B cell (primary cell): ENCODE results near the gene NRP1. TPM values are rescaled to one million over a fixed set of nuclear protein-coding genes. Genes with fewer than 3 reads are reported as not detected.

Experiments used
- ATAC-seq: fragments of 200-7000 bp; cut with Tn5 transposase; one replicate; pipeline ENCODE4 v1.10.0; 2021; ENCODE audit warnings: low read depth, mild to moderate bottlenecking, moderate number of reproducible peaks, moderate library complexity
- CTCF ChIA-PET: fragments of 350-600 bp; sonication (Branson Sonifier 250); formaldehyde crosslinking; loops from one replicate; lab custom pipeline; 2021; ENCODE audit warnings: antibody characterized with exemption, inconsistent platforms; lab: Charles Lee
- POLR2A ChIA-PET: fragments of 350-600 bp; sonication (Branson Sonifier 250); formaldehyde crosslinking; loops from one replicate; lab custom pipeline; 2021; ENCODE audit warnings: antibody characterized with exemption; lab: Charles Lee
- DNase-seq: peaks from one replicate; pipeline ENCODE4 v3.0.0; 2013
- H2AFZ ChIP-seq: 2 replicates; pipeline ENCODE4 v1.6.1; 2012; ENCODE audit warnings: mild to moderate bottlenecking, low read depth, low read length; ENCODE audit not compliant: insufficient read depth, poor library complexity, severe bottlenecking
- H3K27ac ChIP-seq, 2 donors: 1 replicate in 1 of 2; 2 replicates in 1 of 2; pipeline ENCODE4 v1.5.1; 2012 to 2013; ENCODE audit warnings: low read length in 2 of 2, mild to moderate bottlenecking in 2 of 2, moderate library complexity in 1 of 2
- H3K27me3 ChIP-seq, 4 experiments: fragments of 200-600 bp in 1 of 4; sonication (generic) in 1 of 4; replicated peaks in 1 of 4; 1 replicate in 2 of 4; 2 replicates in 2 of 4; pipeline versions ENCODE4 v1.6.1 to v1.7.0; 2013 to 2016; ENCODE audit warnings: low read length in 3 of 4, mild to moderate bottlenecking in 2 of 4, mixed read lengths in 1 of 4, moderate library complexity in 1 of 4; ENCODE audit not compliant: insufficient read depth in 4 of 4, control insufficient read depth in 3 of 4; ENCODE audit errors: control extremely low read depth in 1 of 4
- H3K36me3 ChIP-seq, 2 experiments: replicated peaks in 1 of 2; 1 replicate in 1 of 2; 2 replicates in 1 of 2; pipeline versions ENCODE4 v1.6.1 to v1.7.1; 2013; ENCODE audit warnings: low read length in 1 of 2; ENCODE audit not compliant: insufficient read depth in 2 of 2, control insufficient read depth in 1 of 2; ENCODE audit errors: control extremely low read depth in 1 of 2, extremely low read depth in 1 of 2
- H3K4me1 ChIP-seq, 2 donors: fragments of 200-600 bp in 1 of 2; sonication (generic) in 1 of 2; 1 replicate in 1 of 2; 2 replicates in 1 of 2; pipeline versions ENCODE4 v1.5.1 to v1.6.1; 2013 to 2017; ENCODE audit warnings: low read length in 2 of 2; ENCODE audit not compliant: control insufficient read depth in 2 of 2, insufficient read depth in 2 of 2
- H3K4me2 ChIP-seq: replicated peaks from 2 replicates; pipeline ENCODE3; 2012; ENCODE audit warnings: mild to moderate bottlenecking, low read depth, low read length; ENCODE audit not compliant: poor library complexity, severe bottlenecking
- H3K4me3 ChIP-seq, 5 experiments: fragments of 200-600 bp in 1 of 5; sonication (generic) in 1 of 5; 1 replicate in 3 of 5; 2 replicates in 2 of 5; pipeline versions ENCODE4 v1.5.1 to v1.7.0; 2011 to 2016; ENCODE audit warnings: low read length in 4 of 5, mild to moderate bottlenecking in 4 of 5, low read depth in 2 of 5, control low read depth in 1 of 5, moderate library complexity in 1 of 5; ENCODE audit not compliant: insufficient read depth in 1 of 5; ENCODE audit errors: control extremely low read depth in 1 of 5, extremely low read depth in 1 of 5
- H3K79me2 ChIP-seq: fragments of 200-600 bp; sonication (generic); one replicate; pipeline ENCODE4 v1.6.0; 2016; ENCODE audit warnings: low read length; ENCODE audit not compliant: control insufficient read depth, insufficient read depth
- H3K9ac ChIP-seq: fragments of 200-600 bp; sonication (generic); 2 replicates; pipeline ENCODE4 v1.6.1; 2017; ENCODE audit warnings: mild to moderate bottlenecking, low read length, moderate library complexity
- H3K9me3 ChIP-seq, 3 donors: one replicate each; pipeline versions ENCODE4 v1.6.1 to v1.7.1; 2013; ENCODE audit warnings: low read length in 2 of 3; ENCODE audit not compliant: control insufficient read depth in 2 of 3, insufficient read depth in 1 of 3; ENCODE audit errors: control extremely low read depth in 1 of 3
- H4K20me1 ChIP-seq: 2 replicates; pipeline ENCODE4 v1.6.0; 2012; ENCODE audit warnings: mild to moderate bottlenecking, low read length; ENCODE audit not compliant: insufficient read depth, control insufficient read depth, poor library complexity, severe bottlenecking
- H3K27ac Mint-ChIP-seq: one replicate; pipeline ENCODE4 v1.8.0; 2021; ENCODE audit warnings: mixed read lengths
- H3K27me3 Mint-ChIP-seq: one replicate; pipeline ENCODE4 v1.8.0; 2021; ENCODE audit warnings: mixed read lengths
- H3K4me1 Mint-ChIP-seq: one replicate; pipeline ENCODE4 v1.8.0; 2021; ENCODE audit warnings: mixed read lengths
- H3K4me3 Mint-ChIP-seq: one replicate; pipeline ENCODE4 v1.8.0; 2021; ENCODE audit warnings: mixed read lengths
- H3K9me3 Mint-ChIP-seq: one replicate; pipeline ENCODE4 v1.8.0; 2022; ENCODE audit warnings: mixed read lengths; ENCODE audit not compliant: insufficient read depth
- EZH2 ChIP-seq: IDR thresholded peaks from 2 replicates; pipeline ENCODE4 v1.6.1; 2012; ENCODE audit warnings: borderline replicate concordance, low read depth, mild to moderate bottlenecking, moderate library complexity, low read length; ENCODE audit not compliant: insufficient read depth, poor library complexity, severe bottlenecking
- WGBS: methylation state at CpG from one replicate; pipeline ENCODE4 v1.1.5; 2013; ENCODE audit warnings: missing lambda C conversion rate; ENCODE audit not compliant: insufficient coverage; 5-methylcytosine and 5-hydroxymethylcytosine counted together
- intact Hi-C: fragments of 100-400 bp; cut with micrococcal nuclease; formaldehyde crosslinking; loops from one replicate; pipeline ENCODE4 v1.10.0; 2022
- polyA plus RNA-seq: library from polyadenylated mRNA; depleted of rRNA; stranded (reverse); fragments of >200 nt; gene quantifications from 2 replicates; pipeline ENCODE4 v1.2.3, GENCODE V29; 2012
- total RNA-seq, 2 donors: library from RNA; stranded (reverse); fragments of 120-200 nt in 1 of 2; gene quantifications; 1 replicate in 1 of 2; 2 replicates in 1 of 2; pipeline versions ENCODE4 v1.2.3 to v1.2.4, GENCODE V29; 2013 to 2022
- TF ChIP-seq, protein P1 (sequence below): fragments of 200-600 bp; IDR thresholded peaks from one replicate; pipeline ENCODE4 v1.8.0; 2022; ENCODE audit warnings: antibody characterized with exemption, mild to moderate bottlenecking

The NRP1 gene
- total and polyA plus RNA-seq, 2 donors (not counting 1 experiment from before 2014, with no cell fraction given) = 0.34 TPM; not detected in 1

DNA sequence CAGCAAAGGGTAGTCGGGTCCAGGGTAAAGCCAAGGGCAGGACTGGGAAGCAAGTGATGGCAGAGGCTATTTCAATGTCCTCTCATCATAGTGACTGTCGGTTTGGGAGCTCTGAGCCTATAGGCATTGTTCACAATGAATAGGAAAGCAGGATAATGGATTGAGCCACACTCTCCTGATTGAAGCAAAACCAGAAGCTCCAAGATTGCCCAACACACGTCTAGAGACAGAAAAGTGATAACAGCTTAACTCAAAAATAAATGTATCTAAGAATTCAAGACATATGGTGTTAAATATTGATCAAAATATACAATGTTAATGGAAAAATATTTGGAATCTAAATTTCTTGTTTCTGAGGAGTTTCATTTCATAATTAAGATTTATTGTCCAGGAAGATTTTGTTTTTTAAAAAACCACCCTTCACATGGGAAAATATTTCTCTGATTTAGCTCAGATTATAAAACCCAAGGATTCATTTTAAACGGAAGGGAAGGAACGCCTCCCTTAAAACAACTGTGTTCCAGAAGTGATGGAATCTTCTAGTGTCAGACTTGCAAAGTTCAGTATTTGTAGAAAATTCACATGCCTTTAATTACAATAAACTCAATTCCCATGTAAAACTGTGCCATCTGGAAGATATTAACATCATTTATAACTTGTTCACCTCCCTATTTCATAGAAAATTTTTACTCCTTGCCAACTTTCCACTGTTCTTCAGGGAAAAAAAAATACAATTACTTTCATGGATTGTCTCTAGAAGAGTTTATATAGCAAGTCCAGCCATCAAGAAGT lies 54.5 kb downstream of the NRP1 start:
- TF ChIP-seq EZH2 = no peak
- TF ChIP-seq, protein P1, sequence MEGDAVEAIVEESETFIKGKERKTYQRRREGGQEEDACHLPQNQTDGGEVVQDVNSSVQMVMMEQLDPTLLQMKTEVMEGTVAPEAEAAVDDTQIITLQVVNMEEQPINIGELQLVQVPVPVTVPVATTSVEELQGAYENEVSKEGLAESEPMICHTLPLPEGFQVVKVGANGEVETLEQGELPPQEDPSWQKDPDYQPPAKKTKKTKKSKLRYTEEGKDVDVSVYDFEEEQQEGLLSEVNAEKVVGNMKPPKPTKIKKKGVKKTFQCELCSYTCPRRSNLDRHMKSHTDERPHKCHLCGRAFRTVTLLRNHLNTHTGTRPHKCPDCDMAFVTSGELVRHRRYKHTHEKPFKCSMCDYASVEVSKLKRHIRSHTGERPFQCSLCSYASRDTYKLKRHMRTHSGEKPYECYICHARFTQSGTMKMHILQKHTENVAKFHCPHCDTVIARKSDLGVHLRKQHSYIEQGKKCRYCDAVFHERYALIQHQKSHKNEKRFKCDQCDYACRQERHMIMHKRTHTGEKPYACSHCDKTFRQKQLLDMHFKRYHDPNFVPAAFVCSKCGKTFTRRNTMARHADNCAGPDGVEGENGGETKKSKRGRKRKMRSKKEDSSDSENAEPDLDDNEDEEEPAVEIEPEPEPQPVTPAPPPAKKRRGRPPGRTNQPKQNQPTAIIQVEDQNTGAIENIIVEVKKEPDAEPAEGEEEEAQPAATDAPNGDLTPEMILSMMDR = no peak
- Histone ChIP-seq H4K20me1 (no peaks in the 10 kb centered on the region), H3K27me3 (peaks cover 0 to 3% (median 0%) of the 10 kb centered on the region in 4 experiments), H3K27ac (no peak overlapping the region), H3K9me3 (peaks cover 0 to 2% (median 0%) of the 10 kb centered on the region in 3 donors), H3K4me2 (no peak overlapping the region), H3K36me3 (no peaks in the 10 kb centered on the region), H3K9ac (no peak overlapping the region), H3K79me2 (no peaks in the 10 kb centered on the region), H3K4me1 (no peaks in the 10 kb centered on the region), H2AFZ (no peak overlapping the region), H3K4me3 (no peak overlapping the region)
- intact Hi-C loops = no loop called here
- Mint-ChIP-seq H3K27me3 (peaks cover 5% of the 10 kb centered on the region), H3K4me3 (no peak overlapping the region), H3K27ac (no peak overlapping the region), H3K4me1 (no peaks in the 10 kb centered on the region), H3K9me3 (no peaks in the 10 kb centered on the region)
- DNase-seq = no peak
- POLR2A ChIA-PET = no interaction called here
- no peak for ATAC-seq
- WGBS = 82% methylated on average over 2 of the region's 5 CpGs
- CTCF ChIA-PET = no interaction called here

DNA sequence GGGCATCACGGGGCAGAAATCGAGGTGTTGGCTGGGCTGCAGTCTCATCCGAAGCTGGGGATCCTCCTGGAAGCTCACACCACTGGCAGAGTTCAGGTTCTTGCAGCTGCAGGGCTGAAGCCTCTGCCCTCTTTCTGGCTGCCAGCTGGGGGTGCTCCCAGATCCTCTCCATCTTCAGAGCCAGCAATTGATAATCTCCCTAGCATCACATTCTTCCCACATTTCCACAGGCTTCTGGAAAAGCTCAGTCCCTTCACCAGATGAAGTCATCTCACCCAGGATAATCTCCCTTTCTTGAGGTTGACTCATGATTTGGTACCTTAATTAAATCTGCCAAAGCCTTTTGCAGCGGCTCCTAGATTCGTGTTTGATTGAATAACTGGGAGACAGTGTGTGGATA lies 55.2 kb downstream of the NRP1 start:
- Histone ChIP-seq H3K27me3 (peaks cover 0 to 5% (median 2%) of the 10 kb centered on the region in 4 experiments), H3K9me3 (peaks cover 0 to 2% (median 0%) of the 10 kb centered on the region in 3 donors), H3K4me1 (no peaks in the 10 kb centered on the region), H3K36me3 (no peaks in the 10 kb centered on the region), H3K27ac (no peak overlapping the region), H3K4me3 (no peak overlapping the region), H3K9ac (no peak overlapping the region), H3K4me2 (no peak overlapping the region), H3K79me2 (no peaks in the 10 kb centered on the region), H2AFZ (no peak overlapping the region), H4K20me1 (no peaks in the 10 kb centered on the region)
- ChIA-PET POLR2A (no interaction called here), CTCF (no interaction called here)
- intact Hi-C loops = no loop called here
- Mint-ChIP-seq H3K9me3 (no peaks in the 10 kb centered on the region), H3K4me1 (no peaks in the 10 kb centered on the region), H3K4me3 (no peak overlapping the region), H3K27me3 (peaks cover 4% of the 10 kb centered on the region), H3K27ac (no peak overlapping the region)
- TF ChIP-seq EZH2 = no peak
- TF ChIP-seq, protein P1 = no peak
- WGBS = 92% methylated on average over 5 of the region's 5 CpGs
- no peak for DNase-seq
- no peak for ATAC-seq
